Mesenteric fat pad (tissue), 1 donor: ENCODE measurements around the gene SOS2. TPM values are rescaled to one million over a fixed set of nuclear protein-coding genes. Genes with fewer than 3 reads are reported as not detected.
A peak's percentile ranks its signal among the peaks of the same experiment; 100 is the strongest.

ENCODE experiments used
- DNase-seq: peaks from one replicate; pipeline ENCODE4 v3.0.0-alpha.2; 2020; ENCODE audit warnings: low spot score
- long read RNA-seq: library from polyadenylated mRNA; unstranded; transcript quantifications from one replicate; pipeline ENCODE4 v2.0.0, GENCODE V29; 2020
- total RNA-seq: library from RNA; stranded (reverse); fragmentation: NEBNext Ultra II Directional; extraction: Animal tissue kit (Norgen Biotek cat#: 25700); gene quantifications from one replicate; pipeline ENCODE4 v1.2.1, GENCODE V29; 2021
- donor health status: DM: yes; HTN: yes; CAD: no.

The SOS2 gene
- total RNA-seq: 33.0 TPM
- long read RNA-seq, partial matches to known transcripts: 10 of 13 reads
- long read RNA-seq, other reads (novel, unspliced or antisense): 3 of 13 reads

DNA sequence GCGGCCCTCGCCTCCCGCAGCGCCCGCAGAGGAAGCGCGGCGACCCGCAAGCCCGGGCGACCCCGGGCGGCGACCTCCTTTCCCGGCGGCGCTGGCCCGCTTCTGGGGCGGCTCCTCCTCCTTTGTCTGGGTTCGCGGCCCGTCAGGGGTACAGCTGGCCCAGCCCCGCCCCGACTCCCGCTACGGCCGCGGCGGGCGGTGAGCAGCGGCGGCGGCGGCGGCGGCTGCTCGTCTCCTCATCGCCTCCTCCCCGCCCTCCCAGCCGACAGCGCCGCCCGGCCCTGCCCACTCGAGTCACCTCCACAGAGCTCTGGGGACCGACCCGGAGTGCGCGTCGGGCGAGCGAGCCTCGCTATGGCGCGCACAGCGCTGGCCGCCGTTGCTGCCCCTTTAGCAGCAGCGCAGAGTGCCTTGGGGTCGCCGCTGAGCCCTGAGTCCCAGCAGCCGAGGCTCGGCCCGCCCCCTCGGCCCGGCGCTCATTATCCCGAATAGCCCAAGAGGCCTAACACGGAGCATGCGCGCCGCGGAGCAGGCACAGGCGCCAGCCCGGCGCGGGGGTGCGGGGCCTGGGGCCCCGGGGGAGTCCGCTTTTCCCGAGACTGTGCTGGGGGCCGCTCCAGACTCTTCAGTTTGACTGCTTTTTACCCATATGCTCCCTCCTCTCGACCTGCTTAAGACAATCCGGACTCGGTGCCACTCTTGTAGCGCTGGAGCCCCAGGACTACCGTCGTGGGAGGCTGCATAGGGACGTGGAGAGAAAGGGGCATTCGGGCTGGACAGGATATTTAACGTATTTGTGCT lies at the start of gene SOS2:
Gene SOS2 (minus strand): TSS at position 104 of the 801 bp plus-strand sequence. CDS start 295 bp downstream, outside the sequence.
- peak; percentile 94 for DNase-seq

GRCh38 chr14:50272498-50272897 lies 41.1 kb upstream of the SOS2 start:
- no peak for DNase-seq

GRCh38 chr14:50270932-50271331 lies 39.6 kb upstream of the SOS2 start:
- no peak for DNase-seq

- DNase-seq: no peak
Measured at GRCh38 chr14:50265029-50265428, 33.7 kb upstream of the SOS2 start.

- DNase-seq: no peak
Measured at GRCh38 chr14:50263321-50263720, 31.9 kb upstream of the SOS2 start.

DNA sequence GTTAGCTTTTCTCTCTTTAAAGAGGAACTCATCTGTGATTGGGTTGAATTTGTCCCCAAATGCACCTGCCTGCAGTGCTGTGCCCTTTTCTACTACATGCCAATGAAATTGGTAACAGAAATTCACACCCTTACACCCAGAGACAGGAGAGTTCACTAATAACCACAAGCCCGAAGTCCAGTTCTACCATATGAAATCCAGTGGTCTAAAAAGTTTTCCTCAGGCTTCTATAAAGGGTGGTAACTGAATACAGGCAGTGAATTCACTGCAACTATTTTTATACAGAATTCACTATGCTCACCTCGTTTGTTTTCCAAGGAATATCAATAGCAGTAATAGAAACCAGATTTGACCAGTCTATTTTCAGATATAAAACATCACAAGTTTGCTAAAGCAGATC lies 31.5 kb upstream of the SOS2 start:
- DNase-seq: no peak

DNA sequence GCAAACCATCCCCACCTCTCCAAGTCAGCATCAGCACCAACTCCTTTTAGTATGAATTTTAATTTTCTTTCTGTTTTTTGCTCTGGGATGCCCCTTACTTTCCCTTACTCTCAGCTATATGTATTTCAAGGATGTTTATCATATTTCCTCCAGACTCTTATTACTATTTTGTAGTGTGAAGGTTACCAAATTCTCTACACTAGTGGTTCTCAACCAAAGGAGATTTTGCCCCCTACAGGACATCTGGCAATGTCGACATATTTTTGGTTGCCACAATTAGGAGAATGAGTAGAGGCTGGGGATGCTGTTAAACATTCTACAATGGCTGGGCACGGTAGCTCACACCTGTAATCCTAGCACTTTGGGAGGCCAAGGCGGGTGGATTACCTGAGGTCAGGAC lies 29.1 kb upstream of the SOS2 start:
- no peak for DNase-seq

DNA sequence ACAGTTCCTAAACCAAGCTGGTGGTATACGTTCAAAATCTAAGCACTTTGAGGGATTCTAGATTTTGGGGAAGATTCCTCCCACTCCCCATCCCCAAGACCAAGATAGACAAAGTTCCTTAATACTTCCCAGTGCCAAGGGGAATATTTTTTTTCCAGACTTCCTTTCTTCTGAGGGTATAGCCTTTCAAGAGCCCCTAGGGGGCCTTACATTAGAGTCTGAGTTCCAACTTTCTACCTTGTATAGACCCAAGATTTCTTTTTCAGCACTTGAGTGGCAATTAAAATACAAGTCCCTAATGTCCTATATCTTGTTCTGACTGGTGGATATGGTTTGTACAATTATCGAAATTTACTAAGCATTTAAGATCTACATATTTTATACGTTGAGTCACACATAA lies 28.7 kb upstream of the SOS2 start:
- no peak for DNase-seq

DNA sequence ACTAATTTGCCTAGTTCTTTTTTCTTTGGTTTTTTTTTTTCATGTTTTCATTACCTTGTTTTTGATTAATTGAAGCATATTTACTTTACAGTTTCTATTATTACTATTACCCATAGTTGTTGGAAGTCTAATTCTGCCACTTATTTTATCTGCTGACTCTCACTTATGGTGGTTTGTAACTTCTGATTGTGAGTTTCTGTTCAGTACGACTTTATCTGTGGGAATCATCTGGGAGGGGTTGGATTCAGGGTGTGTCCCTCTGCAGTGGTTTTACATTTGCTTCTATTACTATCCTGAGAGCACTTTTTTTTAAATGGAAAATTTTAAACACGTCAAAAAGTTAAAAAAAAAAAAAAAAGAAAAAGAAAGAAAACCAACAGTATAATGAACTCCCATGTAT lies 26.4 kb upstream of the SOS2 start:
- no peak for DNase-seq

DNA sequence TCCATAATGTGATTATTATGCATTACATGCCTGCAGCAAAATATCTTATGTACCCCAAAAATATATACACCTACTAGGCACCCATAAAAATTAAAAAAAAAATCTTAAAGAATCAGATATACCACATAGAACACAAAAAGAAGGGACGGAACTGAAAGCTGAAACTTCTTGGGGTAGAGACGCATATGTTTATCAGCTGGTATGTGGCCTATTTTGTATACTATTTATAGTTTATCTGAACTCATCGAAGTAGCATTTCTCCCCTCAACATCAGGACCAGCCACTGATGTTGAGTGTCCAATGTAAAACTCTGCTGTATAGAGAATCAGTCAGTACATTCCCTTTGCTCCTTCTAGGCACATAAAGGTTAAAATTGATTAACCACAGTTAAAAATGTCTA lies 22.9 kb upstream of the SOS2 start:
- no peak for DNase-seq

DNA sequence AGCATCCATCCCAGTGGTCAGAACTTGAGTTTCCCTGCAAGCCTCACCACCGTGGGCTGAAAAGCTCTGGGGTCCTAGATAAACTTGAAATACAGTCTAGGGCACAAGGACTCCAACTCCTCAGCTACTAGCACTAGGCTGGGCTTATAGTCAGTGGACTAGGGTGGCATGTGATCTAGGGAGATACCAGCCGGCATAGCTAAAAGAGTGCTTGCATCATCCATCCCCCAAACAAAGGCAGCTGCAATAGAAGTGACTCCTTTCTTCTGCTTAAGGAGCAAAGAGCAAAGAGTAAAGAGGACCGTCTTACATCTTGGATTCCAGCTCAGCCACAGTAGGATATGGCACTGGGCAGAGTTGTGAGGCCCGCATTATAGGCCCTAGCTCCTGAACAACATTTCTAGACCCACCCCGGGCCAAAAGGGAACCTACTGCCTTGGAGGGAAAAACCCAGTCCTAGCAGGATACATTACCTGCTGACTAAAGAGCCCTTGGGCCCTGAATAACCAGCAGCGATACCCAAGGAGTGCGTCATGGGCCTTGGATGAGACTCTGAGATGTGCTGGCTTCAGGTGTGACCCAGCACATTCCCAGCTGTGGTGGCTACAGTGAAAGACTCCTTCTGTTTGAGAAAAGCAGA lies 17.9 kb upstream of the SOS2 start:
- no peak for DNase-seq

GRCh38 chr14:50247245-50247644 lies 15.9 kb upstream of the SOS2 start:
- no peak for DNase-seq

GRCh38 chr14:50242566-50243310 lies 11.4 kb upstream of the SOS2 start:
- no peak for DNase-seq

- DNase-seq: no peak
Measured at GRCh38 chr14:50242096-50242495, 10.7 kb upstream of the SOS2 start.

DNA sequence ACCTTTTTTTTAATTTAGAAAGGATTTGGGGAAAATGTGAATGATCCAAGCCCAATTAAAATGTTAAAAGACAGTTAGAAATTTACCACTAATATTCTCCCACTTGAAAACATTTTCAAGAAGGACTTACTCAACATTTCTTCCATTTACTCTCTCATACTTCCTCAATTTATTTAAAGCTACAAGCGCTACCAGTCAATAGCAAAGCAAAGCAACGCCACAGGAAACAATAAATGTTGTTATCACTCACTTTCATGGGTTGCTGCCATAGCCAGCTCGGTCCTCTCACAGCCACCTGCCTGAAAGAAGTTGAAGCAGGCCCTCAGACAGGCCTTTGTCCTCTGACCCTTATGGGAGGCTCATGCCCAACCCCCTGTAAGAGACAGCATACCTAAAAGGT lies 6.0 kb upstream of the SOS2 start:
- no peak for DNase-seq

DNA sequence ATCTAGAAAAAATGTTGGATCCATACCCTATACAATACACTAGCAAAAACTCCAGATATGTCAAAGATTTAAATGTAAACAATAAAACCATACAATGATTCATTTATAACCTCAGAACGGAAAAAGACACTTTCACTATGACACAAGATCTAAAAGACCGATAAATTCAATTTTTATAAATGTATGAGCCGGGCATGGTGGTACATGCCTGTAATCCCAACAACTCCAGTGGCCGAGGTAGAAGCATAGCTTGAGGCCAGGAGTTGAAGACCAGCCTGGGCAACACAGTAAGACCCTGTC lies 2.5 kb upstream of the SOS2 start:
- no peak for DNase-seq

DNA sequence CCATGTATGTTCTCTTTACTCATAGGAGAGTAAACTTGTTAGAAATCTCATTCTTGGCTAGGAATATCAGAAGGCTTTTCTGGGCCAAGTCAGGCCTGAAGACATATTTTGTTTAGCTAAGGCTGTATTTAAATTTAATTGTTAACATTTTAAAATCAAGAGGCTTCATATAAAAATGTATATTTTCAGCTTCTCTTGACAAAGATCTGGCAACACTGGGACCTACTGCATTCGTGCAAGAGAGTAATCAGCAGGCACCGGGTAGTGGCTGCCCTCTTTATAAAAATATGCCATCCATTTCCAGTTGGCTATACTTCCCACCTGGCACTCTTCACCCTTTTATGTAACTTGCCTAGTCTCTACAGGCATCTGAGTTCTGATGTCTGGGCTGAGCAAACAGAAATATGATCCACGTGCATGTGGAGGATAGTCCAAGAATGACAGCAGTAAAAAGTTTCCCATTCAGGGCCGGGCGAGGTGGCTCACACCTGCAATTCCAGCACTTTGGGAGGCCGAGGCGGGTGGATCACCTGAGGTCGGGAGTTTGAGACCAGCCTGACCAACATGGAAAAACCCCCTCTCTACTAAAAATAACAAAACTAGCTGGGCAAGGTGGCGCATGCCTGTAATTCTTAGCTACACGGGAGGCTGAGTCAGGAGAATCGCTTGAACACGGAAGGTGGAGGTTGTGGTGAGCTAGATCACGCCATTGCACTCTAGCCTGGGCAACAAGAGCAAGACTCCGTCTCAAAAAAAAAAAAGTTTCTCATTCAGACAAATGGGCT lies 2.0 kb upstream of the SOS2 start:
- no peak for DNase-seq

DNA sequence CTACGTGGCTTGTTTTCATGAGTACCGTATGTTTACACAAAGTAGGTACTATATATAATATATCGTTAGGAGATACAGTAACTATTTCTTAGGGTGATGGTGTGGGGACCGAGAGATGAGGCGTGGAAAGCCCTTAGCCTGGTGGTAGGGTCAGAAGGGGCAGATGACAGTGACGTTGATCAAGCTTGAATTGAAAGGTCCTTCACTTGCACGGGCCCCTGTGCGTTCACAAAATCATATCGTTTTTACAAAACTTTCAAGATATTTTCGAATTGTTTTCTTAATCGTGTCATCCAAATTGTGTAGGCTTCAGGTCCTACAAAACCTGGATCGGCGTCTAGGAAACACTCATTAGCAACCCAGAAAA lies 881 bp upstream of the SOS2 start:
- DNase-seq: no peak

GRCh38 chr14:50230701-50231474 lies 490 bp downstream of the SOS2 start:
- DNase-seq: peak; percentile 91

DNA sequence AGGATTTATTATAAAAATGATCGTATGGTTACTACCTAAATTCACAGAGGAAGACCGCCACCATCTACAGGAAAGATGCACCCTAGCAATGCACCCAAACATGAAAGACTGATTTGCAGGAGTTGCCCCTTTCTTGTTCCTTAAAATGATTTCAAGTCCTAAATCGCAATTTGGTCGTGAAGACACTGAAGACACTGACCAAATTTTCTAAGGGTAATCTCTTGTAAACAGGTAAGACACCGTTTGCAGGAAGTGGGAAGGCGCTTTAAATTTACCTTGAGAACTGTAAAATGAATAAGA lies 1.0 kb downstream of the SOS2 start:
- DNase-seq: no peak

GRCh38 chr14:50229681-50230080 lies 1.7 kb downstream of the SOS2 start:
- DNase-seq: no peak
